ENCODE measurements around the gene MED15.
"Not testable (repeated sequence)": the region's sequence is repeated elsewhere in the genome, so short reads cannot be mapped to it uniquely, and the experiment has no call there.

Gene MED15

GRCh38 chr22:20602609-20603164 is 95.3 kb downstream of the MED15 start:
- no peak for DNase-seq (ENCODE audit: low read depth)

GRCh38 chr22:20604092-20604747 is 96.8 kb downstream of the MED15 start:
- no peak for DNase-seq (ENCODE audit: low read depth)

- DNase-seq (ENCODE audit: low read depth) = no peak
Measured at GRCh38 chr22:20604776-20605221, 97.4 kb downstream of the MED15 start.

- no peak for DNase-seq (ENCODE audit: low read depth)
Measured at GRCh38 chr22:20605328-20605727, 97.9 kb downstream of the MED15 start.

- DNase-seq (ENCODE audit: low read depth) = no peak
Measured at GRCh38 chr22:20606041-20606783, 98.8 kb downstream of the MED15 start.

- no peak for DNase-seq (ENCODE audit: low read depth)
Measured at GRCh38 chr22:20606784-20607128, 99.3 kb downstream of the MED15 start.

GRCh38 chr22:20607157-20607907 is 99.9 kb downstream of the MED15 start:
- no peak for DNase-seq (ENCODE audit: low read depth)

GRCh38 chr22:20610243-20610686 is 102.9 kb downstream of the MED15 start:
- no peak for DNase-seq (ENCODE audit: low read depth)

- DNase-seq (ENCODE audit: low read depth) = no peak
Measured at GRCh38 chr22:20610757-20611156, 103.3 kb downstream of the MED15 start.

GRCh38 chr22:20611418-20611817 is 104.0 kb downstream of the MED15 start:
- no peak for DNase-seq (ENCODE audit: low read depth)

GRCh38 chr22:20613301-20613700 is 105.9 kb downstream of the MED15 start:
- no peak for DNase-seq (ENCODE audit: low read depth)

- DNase-seq (ENCODE audit: low read depth) = no peak
Measured at GRCh38 chr22:20615021-20615420, 107.6 kb downstream of the MED15 start.

- no peak for DNase-seq (ENCODE audit: low read depth)
Measured at GRCh38 chr22:20615533-20616450, 108.4 kb downstream of the MED15 start.

- DNase-seq (ENCODE audit: low read depth) = no peak
Measured at GRCh38 chr22:20616451-20617043, 109.1 kb downstream of the MED15 start.

GRCh38 chr22:20618488-20618887 is 111.1 kb downstream of the MED15 start:
- no peak for DNase-seq (ENCODE audit: low read depth)

- no peak for DNase-seq (ENCODE audit: low read depth)
Measured at GRCh38 chr22:20619045-20619892, 111.9 kb downstream of the MED15 start.

- not testable (repeated sequence) for DNase-seq (ENCODE audit: low read depth)
Measured at GRCh38 chr22:20619893-20620194, 112.4 kb downstream of the MED15 start.

- no peak for DNase-seq (ENCODE audit: low read depth)
Measured at GRCh38 chr22:20621162-20621561, 113.8 kb downstream of the MED15 start.

- no peak for DNase-seq (ENCODE audit: low read depth)
Measured at GRCh38 chr22:20622650-20623339, 115.4 kb downstream of the MED15 start.

- peak; percentile 14 for DNase-seq (ENCODE audit: low read depth)
Measured at GRCh38 chr22:20624161-20624616, 116.8 kb downstream of the MED15 start.
